HepG2 (cell line): ENCODE measurements around the gene AMBRA1.

Source experiments
- CTCF ChIP-seq: sonication (generic); formaldehyde crosslinking; IDR thresholded peaks from 2 replicates; pipeline ENCODE4 v1.5.0; 2020; ENCODE audit warnings: mild to moderate bottlenecking, missing genetic modification reagents, moderate library complexity
- DPF2 ChIP-seq: sonication (generic); formaldehyde crosslinking; IDR thresholded peaks from 2 replicates; pipeline ENCODE4 v1.4.0; 2020; ENCODE audit warnings: mild to moderate bottlenecking, low read depth, missing genetic modification reagents, borderline replicate concordance
- GABPA ChIP-seq, 2 experiments: IDR thresholded peaks; 2 replicates each; pipeline ENCODE4 v1.6.1; 2011 to 2016; ENCODE audit warnings: low read depth in 2 of 2, low read length in 1 of 2, missing biosample characterization in 1 of 2, missing genetic modification characterization in 1 of 2
- HES4 ChIP-seq: sonication (generic); formaldehyde crosslinking; IDR thresholded peaks from 2 replicates; pipeline ENCODE4 v1.9.0; 2021; ENCODE audit warnings: mild to moderate bottlenecking, missing genetic modification reagents, borderline replicate concordance
- HOXA7 ChIP-seq: sonication (generic); formaldehyde crosslinking; IDR thresholded peaks from 2 replicates; pipeline ENCODE4 v1.8.1; 2022; ENCODE audit warnings: mild to moderate bottlenecking, missing genetic modification reagents, moderate library complexity
- MXI1 ChIP-seq: IDR thresholded peaks from 3 replicates; pipeline ENCODE4 v1.6.1; 2012; ENCODE audit warnings: low read depth, low read length, inconsistent platforms, borderline replicate concordance
- NFYB ChIP-seq: sonication (generic); formaldehyde crosslinking; IDR thresholded peaks from 2 replicates; pipeline ENCODE4 v1.4.0; 2020; ENCODE audit warnings: missing genetic modification reagents
- SIN3B ChIP-seq: fragments of 150-350 bp; IDR thresholded peaks from 2 replicates; pipeline ENCODE4 v1.6.1; 2014; ENCODE audit warnings: low read length
- ZNF629 ChIP-seq: sonication (generic); formaldehyde crosslinking; conservative IDR thresholded peaks from 2 replicates; pipeline ENCODE4 v1.5.0; 2020; ENCODE audit warnings: missing genetic modification reagents
- ZNF670 ChIP-seq: sonication (generic); formaldehyde crosslinking; IDR thresholded peaks from 2 replicates; pipeline ENCODE4 v1.8.0; 2022; ENCODE audit warnings: mild to moderate bottlenecking, missing genetic modification reagents, borderline replicate concordance

GRCh38 chr11:46404476-46405017, 189.3 kb downstream of the AMBRA1 start:
- TF ChIP-seq HOXA7 (no peak), CTCF (CRISPR knock-in tag) (no peak), GABPA (IDR thresholded peaks at IDR 0.05; ENCODE audit: low read depth, low read length) (no peak), GABPA (CRISPR knock-in tag; IDR thresholded peaks at IDR 0.05; ENCODE audit: low read depth) (no peak), ZNF670 (CRISPR knock-in tag) (no peak), NFYB (CRISPR knock-in tag) (no peak), DPF2 (CRISPR knock-in tag) (no peak), ZNF629 (no peak), HES4 (no peak), SIN3B (no peak), MXI1 (no peak)
